HepG2 (cell line): ENCODE measurements around the gene CAPZB. TPM values are rescaled to one million over a fixed set of nuclear protein-coding genes. Genes with fewer than 3 reads are reported as not detected.

ENCODE experiments used
- ATF7-NPFF ChIP-seq: sonication (generic); formaldehyde crosslinking; IDR thresholded peaks from 2 replicates; pipeline ENCODE4 v1.8.1; 2023; ENCODE audit warnings: mild to moderate bottlenecking, low read depth, missing genetic modification reagents, moderate library complexity
- POLR2AphosphoS5 ChIP-seq: IDR thresholded peaks from 2 replicates; pipeline ENCODE4 v1.6.1; 2012; ENCODE audit warnings: low read depth, low read length
- RFXAP ChIP-seq: sonication (generic); formaldehyde crosslinking; IDR thresholded peaks from 2 replicates; pipeline ENCODE4 v1.4.0; 2020; ENCODE audit warnings: missing genetic modification reagents, borderline replicate concordance
- ZBTB7B ChIP-seq: sonication (generic); formaldehyde crosslinking; IDR thresholded peaks from 2 replicates; pipeline ENCODE4 v1.4.0; 2020; ENCODE audit warnings: missing genetic modification reagents
- ZNF629 ChIP-seq: sonication (generic); formaldehyde crosslinking; conservative IDR thresholded peaks from 2 replicates; pipeline ENCODE4 v1.5.0; 2020; ENCODE audit warnings: missing genetic modification reagents
- polyA plus RNA-seq, 8 experiments: library from polyadenylated mRNA; depleted of rRNA in 3 of 8; stranded (reverse) in 7 of 8; unstranded in 1 of 8; fragments of >200 nt; fragmentation: Illumina TruSeq in 4 of 8; extraction: Trizol in 4 of 8; gene quantifications; 2 replicates each; pipeline versions ENCODE4 v1.2.1 to v1.2.3, GENCODE V29; 2011 to 2016; ENCODE audit warnings: low read depth in 4 of 8, missing spikeins in 1 of 8, mixed read lengths in 1 of 8; ENCODE audit not compliant: insufficient read depth in 1 of 8
- total RNA-seq, 5 experiments: library from RNA; depleted of rRNA; stranded (reverse); fragments of >200 nt; fragmentation: Illumina TruSeq; extraction: Trizol; gene quantifications; 2 replicates each; pipeline ENCODE4 v1.2.3, GENCODE V29; 2016; ENCODE audit warnings: low read depth in 1 of 5
- TF ChIP-seq, protein P1 (sequence below): sonication (generic); formaldehyde crosslinking; IDR thresholded peaks from 2 replicates; pipeline ENCODE4 v1.4.0; 2020; ENCODE audit warnings: missing genetic modification reagents
- TF ChIP-seq, protein P2 (sequence below): sonication (generic); formaldehyde crosslinking; IDR thresholded peaks from 2 replicates; pipeline ENCODE4 v1.5.1; 2020; ENCODE audit warnings: mild to moderate bottlenecking, missing genetic modification reagents
- TF ChIP-seq, protein P3 (sequence below): sonication (generic); formaldehyde crosslinking; IDR thresholded peaks from 2 replicates; pipeline ENCODE4 v1.8.0; 2022; ENCODE audit warnings: mild to moderate bottlenecking, missing genetic modification reagents
- TF ChIP-seq, protein P4 (sequence below), 2 experiments: IDR thresholded peaks; 2 replicates each; pipeline ENCODE4 v1.6.1; 2011 to 2012; ENCODE audit warnings: low read length in 2 of 2, borderline replicate concordance in 1 of 2, low read depth in 1 of 2, mild to moderate bottlenecking in 1 of 2, moderate library complexity in 1 of 2
- TF ChIP-seq, protein P5 (sequence below): sonication (generic); formaldehyde crosslinking; IDR thresholded peaks from 2 replicates; pipeline ENCODE4 v1.8.0; 2022; ENCODE audit warnings: low read depth, missing genetic modification reagents
- TF ChIP-seq, protein P6 (sequence below): sonication (generic); formaldehyde crosslinking; IDR thresholded peaks from 2 replicates; pipeline ENCODE4 v1.8.1; 2023; ENCODE audit warnings: missing genetic modification reagents, inconsistent platforms, borderline replicate concordance

Gene CAPZB
- total and polyA plus RNA-seq, 2 of the 13 experiments (the other 11 are each of a cell fraction or from before 2014, with no cell fraction given), result 58.9 to 76.9 TPM

DNA sequence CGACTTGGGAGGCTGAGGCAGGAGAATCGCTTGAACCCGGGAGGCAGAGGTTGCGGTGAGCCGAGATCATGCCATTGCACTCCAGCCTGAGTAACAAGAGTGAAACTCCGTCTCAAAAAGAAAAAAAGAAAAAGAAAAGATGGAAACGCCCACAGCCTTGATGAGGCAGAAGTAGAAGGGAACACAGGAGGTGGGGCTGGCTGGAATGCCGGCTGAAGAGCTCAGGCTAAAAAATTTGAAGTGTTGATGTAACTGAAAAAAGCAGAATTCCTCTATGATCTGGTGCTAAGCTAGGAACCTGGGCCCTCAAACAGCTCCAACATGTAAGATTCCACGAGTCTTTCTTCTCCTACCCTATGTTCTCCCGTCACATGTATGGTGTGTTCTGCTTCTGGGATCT is 119.6 kb downstream of the CAPZB start (continued):
- TF ChIP-seq, protein P1, sequence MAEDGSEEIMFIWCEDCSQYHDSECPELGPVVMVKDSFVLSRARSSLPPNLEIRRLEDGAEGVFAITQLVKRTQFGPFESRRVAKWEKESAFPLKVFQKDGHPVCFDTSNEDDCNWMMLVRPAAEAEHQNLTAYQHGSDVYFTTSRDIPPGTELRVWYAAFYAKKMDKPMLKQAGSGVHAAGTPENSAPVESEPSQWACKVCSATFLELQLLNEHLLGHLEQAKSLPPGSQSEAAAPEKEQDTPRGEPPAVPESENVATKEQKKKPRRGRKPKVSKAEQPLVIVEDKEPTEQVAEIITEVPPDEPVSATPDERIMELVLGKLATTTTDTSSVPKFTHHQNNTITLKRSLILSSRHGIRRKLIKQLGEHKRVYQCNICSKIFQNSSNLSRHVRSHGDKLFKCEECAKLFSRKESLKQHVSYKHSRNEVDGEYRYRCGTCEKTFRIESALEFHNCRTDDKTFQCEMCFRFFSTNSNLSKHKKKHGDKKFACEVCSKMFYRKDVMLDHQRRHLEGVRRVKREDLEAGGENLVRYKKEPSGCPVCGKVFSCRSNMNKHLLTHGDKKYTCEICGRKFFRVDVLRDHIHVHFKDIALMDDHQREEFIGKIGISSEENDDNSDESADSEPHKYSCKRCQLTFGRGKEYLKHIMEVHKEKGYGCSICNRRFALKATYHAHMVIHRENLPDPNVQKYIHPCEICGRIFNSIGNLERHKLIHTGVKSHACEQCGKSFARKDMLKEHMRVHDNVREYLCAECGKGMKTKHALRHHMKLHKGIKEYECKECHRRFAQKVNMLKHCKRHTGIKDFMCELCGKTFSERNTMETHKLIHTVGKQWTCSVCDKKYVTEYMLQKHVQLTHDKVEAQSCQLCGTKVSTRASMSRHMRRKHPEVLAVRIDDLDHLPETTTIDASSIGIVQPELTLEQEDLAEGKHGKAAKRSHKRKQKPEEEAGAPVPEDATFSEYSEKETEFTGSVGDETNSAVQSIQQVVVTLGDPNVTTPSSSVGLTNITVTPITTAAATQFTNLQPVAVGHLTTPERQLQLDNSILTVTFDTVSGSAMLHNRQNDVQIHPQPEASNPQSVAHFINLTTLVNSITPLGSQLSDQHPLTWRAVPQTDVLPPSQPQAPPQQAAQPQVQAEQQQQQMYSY (CRISPR knock-in tag), result no peak
- TF ChIP-seq, protein P2, sequence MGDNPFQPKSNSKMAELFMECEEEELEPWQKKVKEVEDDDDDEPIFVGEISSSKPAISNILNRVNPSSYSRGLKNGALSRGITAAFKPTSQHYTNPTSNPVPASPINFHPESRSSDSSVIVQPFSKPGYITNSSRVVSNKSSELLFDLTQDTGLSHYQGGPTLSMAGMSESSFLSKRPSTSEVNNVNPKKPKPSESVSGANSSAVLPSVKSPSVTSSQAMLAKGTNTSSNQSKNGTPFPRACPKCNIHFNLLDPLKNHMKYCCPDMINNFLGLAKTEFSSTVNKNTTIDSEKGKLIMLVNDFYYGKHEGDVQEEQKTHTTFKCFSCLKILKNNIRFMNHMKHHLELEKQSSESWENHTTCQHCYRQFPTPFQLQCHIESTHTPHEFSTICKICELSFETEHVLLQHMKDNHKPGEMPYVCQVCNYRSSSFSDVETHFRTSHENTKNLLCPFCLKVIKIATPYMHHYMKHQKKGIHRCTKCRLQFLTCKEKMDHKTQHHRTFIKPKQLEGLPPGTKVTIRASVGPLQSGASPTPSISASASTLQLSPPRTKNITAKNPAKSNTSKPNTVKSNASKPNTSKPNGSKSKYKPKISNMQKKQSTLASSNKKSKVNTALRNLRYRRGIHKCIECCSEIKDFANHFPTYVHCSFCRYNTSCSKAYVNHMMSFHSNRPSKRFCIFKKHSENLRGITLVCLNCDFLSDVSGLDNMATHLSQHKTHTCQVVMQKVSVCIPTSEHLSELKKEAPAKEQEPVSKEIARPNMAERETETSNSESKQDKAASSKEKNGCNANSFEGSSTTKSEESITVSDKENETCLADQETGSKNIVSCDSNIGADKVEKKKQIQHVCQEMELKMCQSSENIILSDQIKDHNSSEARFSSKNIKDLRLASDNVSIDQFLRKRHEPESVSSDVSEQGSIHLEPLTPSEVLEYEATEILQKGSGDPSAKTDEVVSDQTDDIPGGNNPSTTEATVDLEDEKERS (CRISPR knock-in tag), result no peak
- TF ChIP-seq, protein P3, sequence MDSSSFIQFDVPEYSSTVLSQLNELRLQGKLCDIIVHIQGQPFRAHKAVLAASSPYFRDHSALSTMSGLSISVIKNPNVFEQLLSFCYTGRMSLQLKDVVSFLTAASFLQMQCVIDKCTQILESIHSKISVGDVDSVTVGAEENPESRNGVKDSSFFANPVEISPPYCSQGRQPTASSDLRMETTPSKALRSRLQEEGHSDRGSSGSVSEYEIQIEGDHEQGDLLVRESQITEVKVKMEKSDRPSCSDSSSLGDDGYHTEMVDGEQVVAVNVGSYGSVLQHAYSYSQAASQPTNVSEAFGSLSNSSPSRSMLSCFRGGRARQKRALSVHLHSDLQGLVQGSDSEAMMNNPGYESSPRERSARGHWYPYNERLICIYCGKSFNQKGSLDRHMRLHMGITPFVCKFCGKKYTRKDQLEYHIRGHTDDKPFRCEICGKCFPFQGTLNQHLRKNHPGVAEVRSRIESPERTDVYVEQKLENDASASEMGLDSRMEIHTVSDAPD, result no peak
- TF ChIP-seq ATF7-NPFF (CRISPR knock-in tag) (no peak), ZNF629 (CRISPR knock-in tag) (no peak), ZBTB7B (no peak), POLR2AphosphoS5 (no peak), RFXAP (no peak)
- TF ChIP-seq, protein P4, sequence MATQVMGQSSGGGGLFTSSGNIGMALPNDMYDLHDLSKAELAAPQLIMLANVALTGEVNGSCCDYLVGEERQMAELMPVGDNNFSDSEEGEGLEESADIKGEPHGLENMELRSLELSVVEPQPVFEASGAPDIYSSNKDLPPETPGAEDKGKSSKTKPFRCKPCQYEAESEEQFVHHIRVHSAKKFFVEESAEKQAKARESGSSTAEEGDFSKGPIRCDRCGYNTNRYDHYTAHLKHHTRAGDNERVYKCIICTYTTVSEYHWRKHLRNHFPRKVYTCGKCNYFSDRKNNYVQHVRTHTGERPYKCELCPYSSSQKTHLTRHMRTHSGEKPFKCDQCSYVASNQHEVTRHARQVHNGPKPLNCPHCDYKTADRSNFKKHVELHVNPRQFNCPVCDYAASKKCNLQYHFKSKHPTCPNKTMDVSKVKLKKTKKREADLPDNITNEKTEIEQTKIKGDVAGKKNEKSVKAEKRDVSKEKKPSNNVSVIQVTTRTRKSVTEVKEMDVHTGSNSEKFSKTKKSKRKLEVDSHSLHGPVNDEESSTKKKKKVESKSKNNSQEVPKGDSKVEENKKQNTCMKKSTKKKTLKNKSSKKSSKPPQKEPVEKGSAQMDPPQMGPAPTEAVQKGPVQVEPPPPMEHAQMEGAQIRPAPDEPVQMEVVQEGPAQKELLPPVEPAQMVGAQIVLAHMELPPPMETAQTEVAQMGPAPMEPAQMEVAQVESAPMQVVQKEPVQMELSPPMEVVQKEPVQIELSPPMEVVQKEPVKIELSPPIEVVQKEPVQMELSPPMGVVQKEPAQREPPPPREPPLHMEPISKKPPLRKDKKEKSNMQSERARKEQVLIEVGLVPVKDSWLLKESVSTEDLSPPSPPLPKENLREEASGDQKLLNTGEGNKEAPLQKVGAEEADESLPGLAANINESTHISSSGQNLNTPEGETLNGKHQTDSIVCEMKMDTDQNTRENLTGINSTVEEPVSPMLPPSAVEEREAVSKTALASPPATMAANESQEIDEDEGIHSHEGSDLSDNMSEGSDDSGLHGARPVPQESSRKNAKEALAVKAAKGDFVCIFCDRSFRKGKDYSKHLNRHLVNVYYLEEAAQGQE (IDR thresholded peaks at IDR 0.05; ENCODE audit: borderline replicate concordance in 1 of 2, low read depth in 1 of 2, low read length in 2 of 2), result no peak
- TF ChIP-seq, protein P5, sequence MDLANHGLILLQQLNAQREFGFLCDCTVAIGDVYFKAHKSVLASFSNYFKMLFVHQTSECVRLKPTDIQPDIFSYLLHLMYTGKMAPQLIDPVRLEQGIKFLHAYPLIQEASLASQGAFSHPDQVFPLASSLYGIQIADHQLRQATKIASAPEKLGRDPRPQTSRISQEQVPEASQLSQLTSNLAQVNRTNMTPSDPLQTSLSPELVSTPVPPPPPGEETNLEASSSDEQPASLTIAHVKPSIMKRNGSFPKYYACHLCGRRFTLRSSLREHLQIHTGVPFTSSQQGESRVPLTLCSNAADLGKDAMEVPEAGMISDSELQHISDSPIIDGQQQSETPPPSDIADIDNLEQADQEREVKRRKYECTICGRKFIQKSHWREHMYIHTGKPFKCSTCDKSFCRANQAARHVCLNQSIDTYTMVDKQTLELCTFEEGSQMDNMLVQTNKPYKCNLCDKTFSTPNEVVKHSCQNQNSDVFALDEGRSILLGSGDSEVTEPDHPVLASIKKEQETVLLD (CRISPR knock-in tag), result no peak
- TF ChIP-seq, protein P6, sequence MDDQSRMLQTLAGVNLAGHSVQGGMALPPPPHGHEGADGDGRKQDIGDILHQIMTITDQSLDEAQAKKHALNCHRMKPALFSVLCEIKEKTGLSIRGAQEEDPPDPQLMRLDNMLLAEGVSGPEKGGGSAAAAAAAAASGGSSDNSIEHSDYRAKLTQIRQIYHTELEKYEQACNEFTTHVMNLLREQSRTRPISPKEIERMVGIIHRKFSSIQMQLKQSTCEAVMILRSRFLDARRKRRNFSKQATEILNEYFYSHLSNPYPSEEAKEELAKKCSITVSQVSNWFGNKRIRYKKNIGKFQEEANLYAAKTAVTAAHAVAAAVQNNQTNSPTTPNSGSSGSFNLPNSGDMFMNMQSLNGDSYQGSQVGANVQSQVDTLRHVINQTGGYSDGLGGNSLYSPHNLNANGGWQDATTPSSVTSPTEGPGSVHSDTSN (CRISPR knock-in tag), result no peak
- TF ChIP-seq, all 625 proteins: peak for 0
